ENCODE data around the gene PDCD2L.
"Not testable (repeated sequence)": the region's sequence is repeated elsewhere in the genome, so short reads cannot be mapped to it uniquely, and the experiment has no call there.

Gene PDCD2L

GRCh38 chr19:34404109-34404909 is at the start of gene PDCD2L:
Gene PDCD2L (plus strand): TSS chr19:34404399. CDS start chr19:34404431, 32 bp downstream.
- peak; percentile 88 for DNase-seq

- no peak for DNase-seq
Measured at GRCh38 chr19:34355201-34355600, 49.0 kb upstream of the PDCD2L start.

- DNase-seq = no peak
Measured at GRCh38 chr19:34356875-34357274, 47.3 kb upstream of the PDCD2L start.

- DNase-seq = no peak
Measured at GRCh38 chr19:34357431-34357830, 46.8 kb upstream of the PDCD2L start.

GRCh38 chr19:34359140-34359953 is 44.9 kb upstream of the PDCD2L start:
- peak; percentile 97 for DNase-seq

GRCh38 chr19:34359954-34360315 is 44.3 kb upstream of the PDCD2L start:
- no peak for DNase-seq

- no peak for DNase-seq
Measured at GRCh38 chr19:34360354-34360909, 43.8 kb upstream of the PDCD2L start.

GRCh38 chr19:34362679-34363069 is 41.5 kb upstream of the PDCD2L start:
- no peak for DNase-seq

GRCh38 chr19:34363094-34363493 is 41.1 kb upstream of the PDCD2L start:
- DNase-seq = no peak

GRCh38 chr19:34363930-34364329 is 40.3 kb upstream of the PDCD2L start:
- no peak for DNase-seq

- no peak for DNase-seq
Measured at GRCh38 chr19:34364462-34364829, 39.8 kb upstream of the PDCD2L start.

- DNase-seq = peak; percentile 46
Measured at GRCh38 chr19:34364830-34365462, 39.3 kb upstream of the PDCD2L start, which contains the start of gene GPI. Gene GPI (plus strand): TSS chr19:34365196. CDS start chr19:34365267, 71 bp downstream.

- peak; percentile 34 for DNase-seq
Measured at GRCh38 chr19:34365463-34366401, 38.5 kb upstream of the PDCD2L start.

- peak; percentile 42 for DNase-seq
Measured at GRCh38 chr19:34366738-34367623, 37.2 kb upstream of the PDCD2L start.

GRCh38 chr19:34367624-34367957 is 36.6 kb upstream of the PDCD2L start:
- DNase-seq = no peak

GRCh38 chr19:34368338-34368737 is 35.9 kb upstream of the PDCD2L start:
- DNase-seq = no peak

GRCh38 chr19:34369166-34369565 is 35.0 kb upstream of the PDCD2L start:
- DNase-seq = not testable (repeated sequence)

- DNase-seq = no peak
Measured at GRCh38 chr19:34370117-34370516, 34.1 kb upstream of the PDCD2L start.

- no peak for DNase-seq
Measured at GRCh38 chr19:34370983-34371382, 33.2 kb upstream of the PDCD2L start.

GRCh38 chr19:34373601-34374288 is 30.5 kb upstream of the PDCD2L start:
- no peak for DNase-seq

GRCh38 chr19:34375598-34375997 is 28.6 kb upstream of the PDCD2L start:
- DNase-seq = no peak
